GM23248 (cell line): ENCODE data around the gene SCYL1. TPM values are rescaled to one million over a fixed set of nuclear protein-coding genes. Genes with fewer than 3 reads are reported as not detected.
A peak's percentile ranks its signal among the peaks of the same experiment; 100 is the strongest.

Experiments used
- DNase-seq: peaks from one replicate; pipeline ENCODE4 v3.0.0-alpha.2; 2015
- H2AFZ ChIP-seq: fragments of 200-600 bp; sonication (generic); 2 replicates; pipeline ENCODE4 v1.6.1; 2016; ENCODE audit warnings: antibody characterized with exemption
- H3F3A ChIP-seq: fragments of 200-600 bp; sonication (generic); 2 replicates; pipeline ENCODE4 v1.6.1; 2016; ENCODE audit warnings: mild to moderate bottlenecking, antibody characterized with exemption, mixed run types; ENCODE audit not compliant: insufficient read depth
- H3K27ac ChIP-seq: fragments of 200-600 bp; sonication (generic); 2 replicates; pipeline ENCODE4 v1.5.1; 2016; ENCODE audit warnings: mild to moderate bottlenecking
- H3K27me3 ChIP-seq: fragments of 200-600 bp; sonication (generic); replicated peaks from 2 replicates; pipeline ENCODE4 v1.6.1; 2016; ENCODE audit warnings: mild to moderate bottlenecking; ENCODE audit not compliant: insufficient read depth
- H3K36me3 ChIP-seq: fragments of 200-600 bp; sonication (generic); 2 replicates; pipeline ENCODE4 v1.6.1; 2016; ENCODE audit warnings: low read depth, mild to moderate bottlenecking
- H3K4me1 ChIP-seq: fragments of 200-600 bp; sonication (generic); 2 replicates; pipeline ENCODE4 v1.6.1; 2016; ENCODE audit warnings: mild to moderate bottlenecking; ENCODE audit not compliant: insufficient read depth
- H3K4me2 ChIP-seq: fragments of 200-600 bp; sonication (generic); one replicate; pipeline ENCODE4 v1.6.1; 2016; ENCODE audit warnings: mild to moderate bottlenecking; ENCODE audit not compliant: unreplicated experiment
- H3K4me3 ChIP-seq: fragments of 200-600 bp; sonication (generic); 2 replicates; pipeline ENCODE4 v1.5.1; 2016; ENCODE audit warnings: mild to moderate bottlenecking
- H3K79me2 ChIP-seq: fragments of 200-600 bp; sonication (generic); 2 replicates; pipeline ENCODE4 v1.6.1; 2016; ENCODE audit warnings: mild to moderate bottlenecking; ENCODE audit not compliant: insufficient read depth
- H3K9ac ChIP-seq: fragments of 200-600 bp; sonication (generic); 2 replicates; pipeline ENCODE4 v1.6.1; 2016; ENCODE audit warnings: mild to moderate bottlenecking
- H3K9me2 ChIP-seq: fragments of 200-600 bp; sonication (generic); 2 replicates; pipeline ENCODE4 v1.6.1; 2016; ENCODE audit warnings: mixed run types, mild to moderate bottlenecking, moderate library complexity; ENCODE audit not compliant: insufficient read depth
- H3K9me3 ChIP-seq: fragments of 200-600 bp; sonication (generic); one replicate; pipeline ENCODE4 v1.6.1; 2017; ENCODE audit warnings: low read depth
- H4K20me1 ChIP-seq: fragments of 200-600 bp; sonication (generic); 2 replicates; pipeline ENCODE4 v1.6.0; 2016; ENCODE audit not compliant: insufficient read depth
- EZH2 ChIP-seq: fragments of 200-600 bp; sonication (generic); IDR thresholded peaks from 2 replicates; pipeline ENCODE4 v1.6.1; 2018; ENCODE audit warnings: antibody characterized with exemption, mild to moderate bottlenecking; ENCODE audit not compliant: insufficient read depth, poor library complexity, severe bottlenecking
- EZH2phosphoT487 ChIP-seq: fragments of 200-600 bp; sonication (generic); IDR thresholded peaks from 2 replicates; pipeline ENCODE4 v1.6.1; 2018; ENCODE audit warnings: antibody characterized with exemption, moderate library complexity, mild to moderate bottlenecking, low read depth; ENCODE audit not compliant: insufficient read depth
- WGBS, 2 experiments: methylation state at CpG; one replicate each; pipeline ENCODE4 v1.1.6; 2015 to 2017; ENCODE audit warnings: low lambda C conversion rate in 2 of 2, low coverage in 1 of 2; ENCODE audit errors: missing lambda C conversion rate in 2 of 2; 5-methylcytosine and 5-hydroxymethylcytosine counted together
- in situ Hi-C: fragments of 300-500 bp; cut with MboI; formaldehyde crosslinking; loops from 2 replicates; pipeline ENCODE4 v1.15.0; 2020
- polyA plus RNA-seq: library from polyadenylated mRNA; unstranded; fragments of >200 nt; fragmentation: Nextera tagmentation; extraction: Ambion mirVana; gene quantifications from 2 replicates; pipeline ENCODE4 v1.2.1, GENCODE V29; 2016
- total RNA-seq: library from RNA; depleted of rRNA; stranded (reverse); fragments of >200 nt; shearing (Covaris generic); gene quantifications from 2 replicates; pipeline ENCODE4 v1.2.3, GENCODE V29; 2014

SCYL1 gene
- total and polyA plus RNA-seq, 2 experiments from 2014 or later: 90.7 to 115 TPM

GRCh38 chr11:65478388-65479183, 46.3 kb upstream of the SCYL1 start:
- H3K27ac ChIP-seq: peak overlapping the region; percentile 99
- H3K9me3 ChIP-seq: no peaks in the 10 kb centered on the region
- H3K4me1 ChIP-seq: peaks cover 52% of the 10 kb centered on the region
- 5 to 6% methylated on average over 18 to 32 of the region's 33 CpGs for WGBS, 2 experiments
- in situ Hi-C loops: no loop called here
- no peaks in the 10 kb centered on the region for H3K36me3 ChIP-seq
- peak overlapping the region; percentile 72 for H3K4me2 ChIP-seq
- H3K27me3 ChIP-seq: no peaks in the 10 kb centered on the region
- peak; percentile 84 for DNase-seq
- H3F3A ChIP-seq: peaks cover 39% of the 10 kb centered on the region
- no peaks in the 10 kb centered on the region for H4K20me1 ChIP-seq
- peak overlapping the region; percentile 98 for H3K9ac ChIP-seq
- peak overlapping the region; percentile 44 for H3K4me3 ChIP-seq
- H2AFZ ChIP-seq: no peak overlapping the region
- TF ChIP-seq EZH2: no peak
- TF ChIP-seq EZH2phosphoT487: no peak
- no peaks in the 10 kb centered on the region for H3K9me2 ChIP-seq
- peaks cover 78% of the 10 kb centered on the region for H3K79me2 ChIP-seq

DNA sequence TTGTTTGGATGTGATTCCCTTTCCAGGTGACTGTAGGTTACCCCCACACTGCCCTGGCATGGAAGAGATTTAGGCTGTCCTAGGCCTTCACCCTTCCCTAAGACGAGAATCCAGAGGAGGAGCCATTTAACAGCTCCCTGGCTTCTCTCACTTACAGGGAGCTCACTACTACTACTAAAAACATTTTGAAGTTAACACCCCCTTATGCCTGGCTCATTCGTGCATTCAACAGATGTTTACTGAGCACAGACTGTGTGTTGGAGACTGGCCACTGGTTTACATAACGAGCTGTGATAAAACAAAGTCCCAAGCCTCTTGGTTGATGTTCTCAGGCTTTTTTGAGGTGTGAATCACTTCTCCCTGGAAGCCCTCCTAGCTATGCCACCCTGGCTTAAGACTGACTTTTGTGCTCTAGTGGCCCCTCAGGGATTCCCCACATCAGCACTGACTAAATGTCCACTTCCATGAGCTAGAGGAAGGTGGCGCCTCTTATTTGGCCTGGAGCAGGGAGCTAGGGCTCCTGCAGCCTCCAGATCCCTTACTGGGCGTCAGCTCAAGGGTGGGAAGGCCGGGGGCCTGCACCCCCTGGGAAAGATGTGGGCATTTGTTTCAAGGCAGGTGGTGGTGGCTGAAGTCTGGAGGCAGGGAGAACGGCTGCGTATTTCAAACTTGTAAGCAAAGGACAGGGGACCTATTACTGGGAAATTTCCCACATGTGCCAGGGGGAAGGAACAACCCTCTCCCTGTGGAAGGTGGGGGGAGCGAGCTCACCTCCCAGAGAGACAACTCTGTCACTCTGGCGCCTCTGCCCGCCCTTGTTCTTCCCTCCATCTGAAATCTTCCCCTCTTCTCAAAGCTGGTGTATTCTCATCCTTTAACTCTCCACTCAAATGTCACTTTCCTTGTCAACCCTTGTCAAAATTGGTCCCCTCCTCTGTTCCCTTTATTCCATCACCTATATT, 45.4 kb upstream of the SCYL1 start:
- Histone ChIP-seq H3K79me2 (peaks cover 75% of the 10 kb centered on the region), H3K4me1 (peaks cover 52% of the 10 kb centered on the region), H3K4me3 (peak overlapping the region; percentile 44), H4K20me1 (no peaks in the 10 kb centered on the region), H3K9me3 (no peaks in the 10 kb centered on the region), H3K36me3 (no peaks in the 10 kb centered on the region), H3K4me2 (peak overlapping the region; percentile 72), H3K9ac (peak overlapping the region; percentile 98), H3K27ac (peak overlapping the region; percentile 99), H3K9me2 (no peaks in the 10 kb centered on the region), H3K27me3 (no peaks in the 10 kb centered on the region), H3F3A (peaks cover 39% of the 10 kb centered on the region), H2AFZ (no peak overlapping the region)
- in situ Hi-C loops: no loop called here
- peak; percentile 98 for DNase-seq
- TF ChIP-seq EZH2 (no peak), EZH2phosphoT487 (no peak)
- WGBS, 2 experiments: 34 to 47% methylated on average over 11 of the region's 11 CpGs

GRCh38 chr11:65482306-65482850, 42.5 kb upstream of the SCYL1 start:
- Histone ChIP-seq H4K20me1 (no peaks in the 10 kb centered on the region), H3F3A (peaks cover 50% of the 10 kb centered on the region), H3K9me2 (no peaks in the 10 kb centered on the region), H3K79me2 (peaks cover 73% of the 10 kb centered on the region), H3K27me3 (no peaks in the 10 kb centered on the region), H2AFZ (no peak overlapping the region), H3K9me3 (no peaks in the 10 kb centered on the region), H3K4me1 (peaks cover 69% of the 10 kb centered on the region), H3K9ac (no peak overlapping the region), H3K36me3 (no peaks in the 10 kb centered on the region), H3K4me3 (no peak overlapping the region), H3K27ac (peak overlapping the region; percentile 99), H3K4me2 (no peak overlapping the region)
- no peak for DNase-seq
- in situ Hi-C loops: no loop called here
- 96 to 97% methylated on average over 2 of the region's 2 CpGs for WGBS, 2 experiments
- no peak for TF ChIP-seq EZH2phosphoT487
- no peak for TF ChIP-seq EZH2

- H2AFZ ChIP-seq: peak overlapping the region; percentile 53
- 32% methylated on average over 5 of the region's 5 CpGs for WGBS, 2 experiments
- peaks cover 66% of the 10 kb centered on the region for H3K79me2 ChIP-seq
- H3K4me3 ChIP-seq: 0 out of 2 replicates have a peak overlapping the region, but pooled peaks have one; percentile 15
- peak; percentile 49 for DNase-seq
- in situ Hi-C loops: no loop called here
- peak overlapping the region; percentile 22 for H3K4me2 ChIP-seq
- H3K9me2 ChIP-seq: no peaks in the 10 kb centered on the region
- no peaks in the 10 kb centered on the region for H4K20me1 ChIP-seq
- H3K4me1 ChIP-seq: peaks cover 71% of the 10 kb centered on the region
- no peaks in the 10 kb centered on the region for H3K27me3 ChIP-seq
- peaks cover 59% of the 10 kb centered on the region for H3F3A ChIP-seq
- peak overlapping the region; percentile 100 for H3K27ac ChIP-seq
- TF ChIP-seq EZH2phosphoT487: no peak
- TF ChIP-seq EZH2: no peak
- no peaks in the 10 kb centered on the region for H3K9me3 ChIP-seq
- peak overlapping the region; percentile 60 for H3K9ac ChIP-seq
- H3K36me3 ChIP-seq: no peaks in the 10 kb centered on the region
Observed at GRCh38 chr11:65485920-65486219, 39.0 kb upstream of the SCYL1 start.
